Measurements from ENCODE around the gene TFAP2C. TPM values are rescaled to one million over a fixed set of nuclear protein-coding genes. Genes with fewer than 3 reads are reported as not detected.

TFAP2C gene
- total and polyA plus RNA-seq, 7 donors = 0.99 to 5.3 (median 3.5) TPM; not detected in 2

DNA sequence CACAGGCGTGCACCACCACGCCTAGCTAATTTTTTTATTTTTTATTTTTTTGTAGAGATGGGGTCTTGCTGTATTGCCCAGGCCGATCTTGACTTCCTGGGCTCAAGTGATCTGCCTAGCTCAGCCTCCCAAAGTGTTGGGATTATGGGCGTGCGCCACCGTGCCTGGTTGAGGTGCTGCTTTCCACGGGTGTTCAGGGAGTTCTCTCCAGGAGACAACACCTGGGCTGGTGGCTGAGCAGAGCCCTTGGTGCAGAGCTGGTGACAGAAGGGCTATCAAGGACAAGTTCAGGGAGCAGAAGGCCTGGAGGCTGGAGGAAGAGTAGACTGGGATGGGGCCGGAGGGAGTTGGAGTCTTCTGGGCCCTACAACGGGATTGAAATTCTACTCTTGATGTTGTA is 34.6 kb downstream of the TFAP2C start:
- no peak for DNase-seq
- Histone ChIP-seq H3K4me1 (no peaks in the 10 kb centered on the region), H3K36me3 (no peaks in the 10 kb centered on the region), H3K9me3 (no peaks in the 10 kb centered on the region), H3K4me3 (no peak overlapping the region), H3K27ac (no peak overlapping the region), H3K27me3 (peaks cover 0 to 3% (median 0%) of the 10 kb centered on the region in 3 donors)
- intact Hi-C loops (cut with DNase I) = no loop called here
- 92 to 94% methylated on average over 9 of the region's 9 CpGs for WGBS, 2 donors
- TF ChIP-seq EP300 (IDR thresholded peaks at IDR 0.05) (no peak), POLR2AphosphoS5 (IDR thresholded peaks at IDR 0.05) (no peak), POLR2A (IDR thresholded peaks at IDR 0.05) (no peak)
- TF ChIP-seq, protein P1, sequence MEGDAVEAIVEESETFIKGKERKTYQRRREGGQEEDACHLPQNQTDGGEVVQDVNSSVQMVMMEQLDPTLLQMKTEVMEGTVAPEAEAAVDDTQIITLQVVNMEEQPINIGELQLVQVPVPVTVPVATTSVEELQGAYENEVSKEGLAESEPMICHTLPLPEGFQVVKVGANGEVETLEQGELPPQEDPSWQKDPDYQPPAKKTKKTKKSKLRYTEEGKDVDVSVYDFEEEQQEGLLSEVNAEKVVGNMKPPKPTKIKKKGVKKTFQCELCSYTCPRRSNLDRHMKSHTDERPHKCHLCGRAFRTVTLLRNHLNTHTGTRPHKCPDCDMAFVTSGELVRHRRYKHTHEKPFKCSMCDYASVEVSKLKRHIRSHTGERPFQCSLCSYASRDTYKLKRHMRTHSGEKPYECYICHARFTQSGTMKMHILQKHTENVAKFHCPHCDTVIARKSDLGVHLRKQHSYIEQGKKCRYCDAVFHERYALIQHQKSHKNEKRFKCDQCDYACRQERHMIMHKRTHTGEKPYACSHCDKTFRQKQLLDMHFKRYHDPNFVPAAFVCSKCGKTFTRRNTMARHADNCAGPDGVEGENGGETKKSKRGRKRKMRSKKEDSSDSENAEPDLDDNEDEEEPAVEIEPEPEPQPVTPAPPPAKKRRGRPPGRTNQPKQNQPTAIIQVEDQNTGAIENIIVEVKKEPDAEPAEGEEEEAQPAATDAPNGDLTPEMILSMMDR (IDR thresholded peaks at IDR 0.05) = no peak

DNA sequence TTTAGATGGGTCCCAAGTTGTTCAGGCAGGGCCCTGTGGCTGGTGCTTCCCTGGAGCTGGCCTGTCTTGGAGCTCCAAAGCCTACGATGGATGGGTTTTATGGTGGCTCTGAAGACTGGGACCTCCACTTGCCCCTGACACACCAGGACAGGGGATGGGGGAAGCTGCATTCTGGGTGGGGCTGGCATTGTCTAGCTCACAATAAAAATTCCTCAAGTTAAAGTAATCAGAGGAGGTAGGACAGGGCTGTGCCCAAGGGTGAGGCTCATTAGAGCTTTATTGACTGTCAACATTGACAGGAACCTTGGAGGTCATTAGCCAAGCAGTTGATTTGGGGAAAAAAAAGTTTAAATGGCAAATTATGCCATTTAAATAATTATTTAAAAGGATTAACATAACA is 35.7 kb downstream of the TFAP2C start:
- peaks cover 0 to 3% (median 0%) of the 10 kb centered on the region in 3 donors for H3K27me3 ChIP-seq
- WGBS, 2 donors = 36 to 63% methylated on average over 1 of the region's 1 CpG
- no peaks in the 10 kb centered on the region for H3K9me3 ChIP-seq
- H3K36me3 ChIP-seq = no peaks in the 10 kb centered on the region
- intact Hi-C loops (cut with DNase I) = no loop called here
- no peak overlapping the region for H3K27ac ChIP-seq
- DNase-seq = no peak
- no peak overlapping the region for H3K4me3 ChIP-seq
- no peaks in the 10 kb centered on the region for H3K4me1 ChIP-seq
- TF ChIP-seq POLR2AphosphoS5 (IDR thresholded peaks at IDR 0.05) (no peak), EP300 (IDR thresholded peaks at IDR 0.05) (no peak), POLR2A (IDR thresholded peaks at IDR 0.05) (no peak)
- TF ChIP-seq, protein P1 (IDR thresholded peaks at IDR 0.05) = no peak

DNA sequence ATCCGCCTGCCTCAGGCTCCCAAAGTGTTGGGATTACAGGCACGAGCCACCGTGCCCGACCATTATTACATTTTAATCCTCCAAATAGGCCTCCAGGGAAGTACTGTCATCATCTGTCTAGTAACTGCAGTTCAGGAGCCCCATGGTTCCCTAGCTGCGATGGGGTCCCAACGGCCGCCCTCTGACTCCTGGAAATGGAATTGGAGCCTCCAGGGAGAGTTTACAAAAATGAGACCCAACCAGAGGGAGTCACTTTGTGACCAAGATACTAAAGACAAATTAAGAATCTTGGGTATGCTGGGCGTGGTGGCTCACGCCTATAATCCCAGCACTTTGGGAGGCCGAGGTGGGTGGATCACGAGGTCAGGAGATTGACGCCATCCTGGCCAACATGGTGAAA is 36.7 kb downstream of the TFAP2C start:
- Histone ChIP-seq H3K4me3 (no peak overlapping the region), H3K27ac (no peak overlapping the region)
- TF ChIP-seq EP300 (IDR thresholded peaks at IDR 0.05) = no peak
- TF ChIP-seq POLR2AphosphoS5 (IDR thresholded peaks at IDR 0.05) = no peak
- TF ChIP-seq POLR2A (IDR thresholded peaks at IDR 0.05) = no peak
- TF ChIP-seq, protein P1 (IDR thresholded peaks at IDR 0.05) = no peak

DNA sequence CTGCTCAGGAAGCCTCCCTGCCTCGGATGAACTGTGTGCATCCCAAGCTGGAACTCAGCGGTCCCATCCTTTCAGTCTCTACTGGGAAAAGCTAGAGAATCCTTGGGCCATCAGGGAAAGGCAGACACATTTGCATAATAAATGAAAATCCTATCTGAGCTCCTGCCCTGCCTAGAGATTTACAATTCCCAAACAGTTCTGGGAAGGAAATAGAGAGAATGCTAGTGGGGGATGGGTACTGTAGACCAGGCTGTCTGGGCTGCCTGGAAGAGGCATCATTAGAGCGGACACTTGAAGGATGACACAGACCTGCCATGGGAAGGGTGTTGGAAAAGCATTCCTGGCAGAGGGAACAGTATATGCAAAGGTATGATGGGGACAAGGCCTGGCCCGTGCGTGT is 44.3 kb downstream of the TFAP2C start:
- no peak for DNase-seq
- TF ChIP-seq, protein P1 (IDR thresholded peaks at IDR 0.05) = no peak
- TF ChIP-seq EP300 (IDR thresholded peaks at IDR 0.05) (no peak), POLR2A (IDR thresholded peaks at IDR 0.05) (no peak), POLR2AphosphoS5 (IDR thresholded peaks at IDR 0.05) (no peak)
- Histone ChIP-seq H3K9me3 (no peaks in the 10 kb centered on the region), H3K4me1 (no peaks in the 10 kb centered on the region), H3K4me3 (no peak overlapping the region), H3K36me3 (no peaks in the 10 kb centered on the region), H3K27ac (no peak overlapping the region), H3K27me3 (no peaks in the 10 kb centered on the region)
- 80 to 92% methylated on average over 5 of the region's 5 CpGs for WGBS, 2 donors
- intact Hi-C loops (cut with DNase I) = no loop called here

More for the DNA sequence above, 36.7 kb downstream of the TFAP2C start:
- Histone ChIP-seq H3K36me3 (no peaks in the 10 kb centered on the region), H3K27me3 (peaks cover 0 to 3% (median 0%) of the 10 kb centered on the region in 3 donors), H3K4me1 (no peaks in the 10 kb centered on the region), H3K9me3 (no peaks in the 10 kb centered on the region)
- intact Hi-C loops (cut with DNase I) = no loop called here
- 82 to 85% methylated on average over 12 of the region's 12 CpGs for WGBS, 2 donors
- DNase-seq = no peak

DNA sequence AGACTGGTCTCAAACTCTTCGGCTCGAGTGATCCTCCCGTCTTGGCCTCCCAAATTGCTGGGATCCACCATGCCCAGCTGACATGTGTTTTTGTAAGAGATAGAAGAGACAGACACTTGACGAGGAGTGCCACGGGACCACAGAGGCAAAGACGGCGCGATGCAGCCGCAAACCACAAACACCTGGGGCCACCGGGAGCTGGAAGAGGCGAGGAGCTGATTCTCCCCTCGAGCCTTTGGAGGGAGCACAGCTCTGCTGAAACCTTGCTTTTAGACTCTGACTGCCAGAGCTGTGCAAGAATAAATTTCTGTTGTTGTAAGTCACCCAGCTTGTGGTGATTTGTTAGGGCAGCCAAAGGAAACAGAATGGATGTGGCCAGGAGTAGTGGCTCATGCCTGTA is 46.9 kb downstream of the TFAP2C start:
- H3K27me3 ChIP-seq = no peaks in the 10 kb centered on the region
- H3K4me1 ChIP-seq = no peaks in the 10 kb centered on the region
- no peaks in the 10 kb centered on the region for H3K9me3 ChIP-seq
- no peaks in the 10 kb centered on the region for H3K36me3 ChIP-seq
- no peak overlapping the region for H3K27ac ChIP-seq
- H3K4me3 ChIP-seq = no peak overlapping the region
- TF ChIP-seq, protein P1 (IDR thresholded peaks at IDR 0.05) = no peak
- TF ChIP-seq POLR2A (IDR thresholded peaks at IDR 0.05) (no peak), POLR2AphosphoS5 (IDR thresholded peaks at IDR 0.05) (no peak), EP300 (IDR thresholded peaks at IDR 0.05) (no peak)
- 77 to 85% methylated on average over 12 of the region's 12 CpGs for WGBS, 2 donors
- intact Hi-C loops (cut with DNase I) = no loop called here
- DNase-seq = no peak
